Cardiac muscle cell (in vitro differentiated cells and primary cell): ENCODE data around the gene ATP11B. TPM values are rescaled to one million over a fixed set of nuclear protein-coding genes. Genes with fewer than 3 reads are reported as not detected.
"Not testable (repeated sequence)": the region's sequence is repeated elsewhere in the genome, so short reads cannot be mapped to it uniquely, and the experiment has no call there.

Experiments
- DNase-seq, 2 donors: peaks; one replicate each; pipeline versions ENCODE4 v3.0.0 to v3.0.0-alpha.2; 2010 to 2017; ENCODE audit warnings: low read depth in 1 of 2, low spot score in 1 of 2
- H3K27ac ChIP-seq: fragments of 200-600 bp; sonication (generic); 2 replicates; pipeline ENCODE4 v1.5.1; 2016
- H3K27me3 ChIP-seq: fragments of 200-600 bp; sonication (generic); 2 replicates; pipeline ENCODE4 v1.6.0; 2016; ENCODE audit warnings: control low read depth
- H3K36me3 ChIP-seq: fragments of 200-600 bp; sonication (generic); 2 replicates; pipeline ENCODE4 v1.5.1; 2016; ENCODE audit warnings: control low read depth
- H3K4me1 ChIP-seq: fragments of 200-600 bp; sonication (generic); 2 replicates; pipeline ENCODE4 v1.8.1; 2017; ENCODE audit warnings: low read depth, mild to moderate bottlenecking, mixed run types
- H3K4me3 ChIP-seq: fragments of 200-600 bp; sonication (generic); 2 replicates; pipeline ENCODE4 v1.5.1; 2016; ENCODE audit warnings: mild to moderate bottlenecking
- H3K9me3 ChIP-seq: fragments of 200-600 bp; sonication (generic); 2 replicates; pipeline ENCODE4 v1.5.1; 2017; ENCODE audit warnings: low read depth, mild to moderate bottlenecking, control low read depth
- CTCF ChIP-seq: IDR thresholded peaks from 2 replicates; pipeline ENCODE4 v1.5.1; 2012; ENCODE audit warnings: low read depth, mild to moderate bottlenecking, low read length
- polyA plus RNA-seq: library from polyadenylated mRNA; unstranded; fragments of >200 nt; fragmentation: Nextera tagmentation; extraction: Ambion mirVana; gene quantifications from 2 replicates; pipeline ENCODE4 v1.2.1, GENCODE V29; 2016
- total RNA-seq: library from RNA; depleted of rRNA; stranded (reverse); fragments of >200 nt; gene quantifications from 2 replicates; pipeline ENCODE4 v1.2.3, GENCODE V29; 2016

Gene ATP11B
- total and polyA plus RNA-seq, 2 experiments from 2014 or later, result 11.9 to 79.0 TPM

GRCh38 chr3:182848906-182849305 lies 55.6 kb downstream of the ATP11B start:
- H3K9me3 ChIP-seq, result no peaks in the 10 kb centered on the region
- peaks cover 60% of the 10 kb centered on the region for H3K36me3 ChIP-seq
- no peak overlapping the region for H3K27ac ChIP-seq
- H3K4me1 ChIP-seq, result no peaks in the 10 kb centered on the region
- TF ChIP-seq CTCF, result no peak
- DNase-seq, result no peak
- no peak overlapping the region for H3K4me3 ChIP-seq
- no peaks in the 10 kb centered on the region for H3K27me3 ChIP-seq

- Histone ChIP-seq H3K9me3 (no peaks in the 10 kb centered on the region), H3K27ac (no peak overlapping the region), H3K4me3 (no peak overlapping the region), H3K27me3 (no peaks in the 10 kb centered on the region), H3K4me1 (no peaks in the 10 kb centered on the region), H3K36me3 (peaks cover 51% of the 10 kb centered on the region)
- TF ChIP-seq CTCF, result no peak
- DNase-seq, result no peak
Observed at GRCh38 chr3:182855076-182855475, 61.8 kb downstream of the ATP11B start.

- no peak overlapping the region for H3K4me3 ChIP-seq
- H3K4me1 ChIP-seq, result no peaks in the 10 kb centered on the region
- H3K27me3 ChIP-seq, result no peaks in the 10 kb centered on the region
- peak in 1 of 2 donors; percentile 12 for DNase-seq
- peaks cover 20% of the 10 kb centered on the region for H3K36me3 ChIP-seq
- no peak overlapping the region for H3K27ac ChIP-seq
- TF ChIP-seq CTCF, result no peak
- no peaks in the 10 kb centered on the region for H3K9me3 ChIP-seq
Observed at GRCh38 chr3:182861348-182861747, 68.0 kb downstream of the ATP11B start.

- Histone ChIP-seq H3K36me3 (peaks cover 17% of the 10 kb centered on the region), H3K4me1 (no peaks in the 10 kb centered on the region), H3K9me3 (no peaks in the 10 kb centered on the region), H3K27ac (no peak overlapping the region), H3K27me3 (no peaks in the 10 kb centered on the region), H3K4me3 (no peak overlapping the region)
- DNase-seq, result no peak
- no peak for TF ChIP-seq CTCF
Observed at GRCh38 chr3:182862159-182862860, 69.0 kb downstream of the ATP11B start.

GRCh38 chr3:182869059-182869458 lies 75.8 kb downstream of the ATP11B start:
- no peak for TF ChIP-seq CTCF
- Histone ChIP-seq H3K4me1 (no peaks in the 10 kb centered on the region), H3K27ac (no peak overlapping the region), H3K36me3 (peaks cover 41% of the 10 kb centered on the region), H3K9me3 (no peaks in the 10 kb centered on the region), H3K27me3 (no peaks in the 10 kb centered on the region), H3K4me3 (no peak overlapping the region)
- no peak for DNase-seq

- not testable (repeated sequence) for H3K9me3 ChIP-seq, H3K4me3 ChIP-seq, H3K27ac ChIP-seq, DNase-seq, H3K27me3 ChIP-seq, H3K4me1 ChIP-seq
- H3K36me3 ChIP-seq, result peaks cover 47% of the 10 kb centered on the region
Observed at GRCh38 chr3:182870917-182871316, 77.6 kb downstream of the ATP11B start.
